Small intestine (tissue), 7 donors: ENCODE results near the gene PLCG2. TPM values are rescaled to one million over a fixed set of nuclear protein-coding genes. Genes with fewer than 3 reads are reported as not detected.

Experiments used
- DNase-seq, 2 donors: peaks; one replicate each; pipeline versions ENCODE4 v3.0.0 to v3.0.0-alpha.2; 2013
- FAIRE-seq: peaks from 2 replicates; lab custom pipeline; 2012; peaks lifted over from hg19 to GRCh38; lab: Jason Lieb, UNC
- H3K27ac ChIP-seq, 3 donors: one replicate each; pipeline ENCODE4 v1.5.1; 2013; ENCODE audit warnings: low read length in 2 of 3, mild to moderate bottlenecking in 2 of 3, control low read depth in 1 of 3, inconsistent platforms in 1 of 3, low read depth in 1 of 3, moderate library complexity in 1 of 3
- H3K27me3 ChIP-seq, 3 donors: one replicate each; pipeline ENCODE4 v1.6.1; 2013; ENCODE audit warnings: low read length in 3 of 3, inconsistent platforms in 1 of 3; ENCODE audit not compliant: control insufficient read depth in 3 of 3, insufficient read depth in 3 of 3
- H3K36me3 ChIP-seq, 3 donors: one replicate each; pipeline ENCODE4 v1.6.1; 2013; ENCODE audit warnings: low read length in 3 of 3, inconsistent platforms in 1 of 3, low read depth in 1 of 3, mild to moderate bottlenecking in 1 of 3, moderate library complexity in 1 of 3; ENCODE audit not compliant: control insufficient read depth in 3 of 3, insufficient read depth in 2 of 3
- H3K4me1 ChIP-seq, 3 donors: one replicate each; pipeline ENCODE4 v1.6.1; 2013; ENCODE audit warnings: low read length in 2 of 3, inconsistent platforms in 1 of 3, low read depth in 1 of 3, mild to moderate bottlenecking in 1 of 3, moderate library complexity in 1 of 3; ENCODE audit not compliant: control insufficient read depth in 3 of 3, insufficient read depth in 2 of 3
- H3K4me3 ChIP-seq, 3 donors: one replicate each; pipeline ENCODE4 v1.5.1; 2013; ENCODE audit warnings: low read length in 3 of 3, control low read depth in 1 of 3, inconsistent platforms in 1 of 3, low read depth in 1 of 3, mild to moderate bottlenecking in 1 of 3, moderate library complexity in 1 of 3
- H3K9me3 ChIP-seq, 2 donors: one replicate each; pipeline ENCODE4 v1.6.1; 2013; ENCODE audit warnings: low read depth in 1 of 2, low read length in 1 of 2; ENCODE audit not compliant: control insufficient read depth in 2 of 2, insufficient read depth in 1 of 2
- WGBS, 3 donors: extraction: QIAGEN DNeasy Blood & Tissue Kit; methylation state at CpG; one replicate each; pipeline ENCODE4 v1.1.7; 2013; 5-methylcytosine and 5-hydroxymethylcytosine counted together
- polyA plus RNA-seq, 4 donors: library from polyadenylated mRNA; stranded (reverse) in 3 of 4; unstranded in 1 of 4; fragments of 200-250 nt in 3 of 4; fragments of 120-200 nt in 1 of 4; gene quantifications; one replicate each; pipeline versions ENCODE4 v1.2.1 to v1.2.3, GENCODE V29; 2013
- donor health status: healthy with polysubstance abuse.
- donor health status: control.
- donor health status: control.
- donor health status: Bipolar disorder and iron deficiency.
- donor health status: healthy.

The PLCG2 gene
- polyA plus RNA-seq, 4 donors = 8.4 to 27.5 (median 12.4) TPM

- H3K27ac ChIP-seq = peak overlapping the region in 2 of 3 donors; percentile 49 to 83
- DNase-seq (no peak), FAIRE-seq (no peak)
- H3K27me3 ChIP-seq = no peaks in the 10 kb centered on the region
- peaks cover 0 to 6% of the 10 kb centered on the region in 2 donors for H3K9me3 ChIP-seq
- H3K36me3 ChIP-seq = peaks cover 0 to 3% (median 0%) of the 10 kb centered on the region in 3 donors
- WGBS, 3 donors = 69 to 83% (median 83%) methylated on average over 4 of the region's 4 CpGs
- H3K4me1 ChIP-seq = peaks cover 0 to 4% (median 4%) of the 10 kb centered on the region in 3 donors
- no peak overlapping the region for H3K4me3 ChIP-seq
These were observed 30.5 kb downstream of the PLCG2 start for GRCh38 chr16:81809567-81809966.

- Histone ChIP-seq H3K27me3 (no peaks in the 10 kb centered on the region), H3K4me1 (peaks cover 0 to 4% (median 4%) of the 10 kb centered on the region in 3 donors), H3K36me3 (peaks cover 0 to 3% (median 0%) of the 10 kb centered on the region in 3 donors), H3K9me3 (peaks cover 0 to 4% of the 10 kb centered on the region in 2 donors), H3K4me3 (no peak overlapping the region), H3K27ac (peak overlapping the region in 2 of 3 donors; percentile 5 to 83)
- 42 to 63% (median 60%) methylated on average over 2 of the region's 2 CpGs for WGBS, 3 donors
- FAIRE-seq = no peak
- DNase-seq = no peak
These were observed 31.3 kb downstream of the PLCG2 start for GRCh38 chr16:81810361-81810760.

GRCh38 chr16:81810894-81811538, 31.9 kb downstream of the PLCG2 start:
- no peaks in the 10 kb centered on the region for H3K27me3 ChIP-seq
- H3K4me3 ChIP-seq = no peak overlapping the region
- 69 to 83% (median 75%) methylated on average over 10 of the region's 10 CpGs for WGBS, 3 donors
- no peak for FAIRE-seq
- H3K27ac ChIP-seq = peak overlapping the region in 2 of 3 donors; percentile 51 to 75
- no peak for DNase-seq
- peaks cover 0 to 4% (median 4%) of the 10 kb centered on the region in 3 donors for H3K4me1 ChIP-seq
- peaks cover 0 to 3% (median 0%) of the 10 kb centered on the region in 3 donors for H3K36me3 ChIP-seq
- H3K9me3 ChIP-seq = peaks cover 0 to 4% of the 10 kb centered on the region in 2 donors

GRCh38 chr16:81813648-81814047, 34.6 kb downstream of the PLCG2 start:
- H3K27me3 ChIP-seq = no peaks in the 10 kb centered on the region
- 88 to 97% (median 89%) methylated on average over 2 of the region's 2 CpGs for WGBS, 3 donors
- H3K9me3 ChIP-seq = peaks cover 0 to 4% of the 10 kb centered on the region in 2 donors
- H3K4me3 ChIP-seq = no peak overlapping the region
- peak overlapping the region in 1 of 3 donors; percentile 48 for H3K27ac ChIP-seq
- no peak for DNase-seq
- no peak for FAIRE-seq
- peaks cover 0 to 4% (median 4%) of the 10 kb centered on the region in 3 donors for H3K4me1 ChIP-seq
- peaks cover 0 to 3% (median 0%) of the 10 kb centered on the region in 3 donors for H3K36me3 ChIP-seq

- H3K27me3 ChIP-seq = no peaks in the 10 kb centered on the region
- WGBS, 3 donors = 64 to 76% (median 68%) methylated on average over 5 of the region's 5 CpGs
- H3K4me3 ChIP-seq = no peak overlapping the region
- peak overlapping the region in 1 of 3 donors; percentile 63 for H3K27ac ChIP-seq
- no peak for DNase-seq
- no peak for FAIRE-seq
- no peaks in the 10 kb centered on the region for H3K9me3 ChIP-seq
- no peaks in the 10 kb centered on the region for H3K4me1 ChIP-seq
- H3K36me3 ChIP-seq = no peaks in the 10 kb centered on the region
These were observed 35.8 kb downstream of the PLCG2 start for GRCh38 chr16:81814751-81815428.

GRCh38 chr16:81815429-81815766, 36.3 kb downstream of the PLCG2 start:
- Histone ChIP-seq H3K9me3 (no peaks in the 10 kb centered on the region), H3K36me3 (no peaks in the 10 kb centered on the region), H3K27ac (peak overlapping the region in 1 of 3 donors; percentile 63), H3K4me3 (no peak overlapping the region), H3K4me1 (no peaks in the 10 kb centered on the region), H3K27me3 (no peaks in the 10 kb centered on the region)
- no peak for FAIRE-seq
- 77 to 80% (median 79%) methylated on average over 5 of the region's 5 CpGs for WGBS, 3 donors
- no peak for DNase-seq

- WGBS, 3 donors = 82 to 91% (median 83%) methylated on average over 2 of the region's 2 CpGs
- FAIRE-seq = no peak
These were observed 37.3 kb downstream of the PLCG2 start for GRCh38 chr16:81816351-81816750.

GRCh38 chr16:81816793-81817210, 37.7 kb downstream of the PLCG2 start:
- Histone ChIP-seq H3K4me3 (no peak overlapping the region), H3K4me1 (no peaks in the 10 kb centered on the region), H3K36me3 (no peaks in the 10 kb centered on the region), H3K27me3 (no peaks in the 10 kb centered on the region), H3K27ac (peak overlapping the region in 1 of 3 donors; percentile 69), H3K9me3 (no peaks in the 10 kb centered on the region)
- WGBS, 3 donors = 84 to 92% (median 91%) methylated on average over 8 of the region's 8 CpGs
- FAIRE-seq = no peak
- no peak for DNase-seq

More at GRCh38 chr16:81816351-81816750, 37.3 kb downstream of the PLCG2 start:
- Histone ChIP-seq H3K9me3 (no peaks in the 10 kb centered on the region), H3K27ac (peak overlapping the region in 1 of 3 donors; percentile 69), H3K27me3 (no peaks in the 10 kb centered on the region), H3K36me3 (no peaks in the 10 kb centered on the region), H3K4me3 (no peak overlapping the region), H3K4me1 (no peaks in the 10 kb centered on the region)
- DNase-seq = no peak
